M059J (cell line): ENCODE data around the gene SSTR3. TPM values are rescaled to one million over a fixed set of nuclear protein-coding genes. Genes with fewer than 3 reads are reported as not detected.
A peak's percentile ranks its signal among the peaks of the same experiment; 100 is the strongest.

Experiments used
- DNase-seq: peaks from one replicate; pipeline ENCODE4 v3.0.0-alpha.2; 2012; ENCODE audit warnings: low read depth
- total RNA-seq: library from RNA; depleted of rRNA; stranded (reverse); fragments of >200 nt; shearing (Covaris generic); gene quantifications from 2 replicates; pipeline ENCODE4 v1.2.3, GENCODE V29; 2014

SSTR3 gene
- total RNA-seq, 1 experiment from 2014 or later, result not detected

DNA sequence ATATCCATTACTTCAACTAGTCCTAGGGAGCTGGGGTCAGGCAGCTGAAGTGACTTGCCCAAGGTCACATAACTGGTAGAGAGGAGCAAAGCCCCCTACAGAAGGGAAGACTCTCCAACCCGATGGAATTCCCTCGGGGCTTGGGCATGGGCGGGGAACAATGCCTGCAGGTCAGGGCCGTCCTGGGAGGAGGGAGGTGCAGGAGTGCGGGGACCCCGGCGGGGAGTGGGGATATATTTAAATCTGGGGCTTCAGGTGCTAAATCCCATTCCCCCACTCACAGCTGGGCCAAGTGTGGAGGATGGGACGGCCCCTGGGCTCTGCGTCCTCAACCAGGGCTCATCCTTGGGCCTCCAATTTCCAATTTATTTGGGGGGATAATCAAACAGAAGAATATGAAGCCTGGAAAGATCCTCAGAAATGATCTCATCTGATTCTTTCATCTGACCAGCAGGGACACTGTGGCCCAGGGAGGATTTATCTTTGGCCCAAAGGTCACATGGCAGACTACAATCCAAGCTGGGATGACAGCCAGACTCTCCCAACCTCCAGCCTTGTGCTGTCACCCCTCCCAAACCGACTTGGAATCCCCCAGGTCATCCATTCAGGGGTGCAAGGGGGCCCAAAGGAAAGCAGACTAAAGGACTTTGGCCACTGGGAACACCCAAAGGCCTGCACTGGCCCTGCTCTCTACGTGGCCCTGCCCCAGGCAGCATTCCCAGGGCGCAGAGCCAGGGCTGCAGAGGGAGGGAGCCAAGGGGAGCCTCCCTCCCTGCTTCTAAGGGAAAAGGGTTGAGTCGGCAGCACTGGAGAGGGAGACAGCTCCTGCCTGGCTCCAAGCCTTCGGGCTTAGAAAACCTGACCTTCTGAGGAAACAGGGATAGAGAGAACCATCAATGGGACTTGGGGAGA is 15.5 kb downstream of the SSTR3 start:
- peak; percentile 94 for DNase-seq

DNA sequence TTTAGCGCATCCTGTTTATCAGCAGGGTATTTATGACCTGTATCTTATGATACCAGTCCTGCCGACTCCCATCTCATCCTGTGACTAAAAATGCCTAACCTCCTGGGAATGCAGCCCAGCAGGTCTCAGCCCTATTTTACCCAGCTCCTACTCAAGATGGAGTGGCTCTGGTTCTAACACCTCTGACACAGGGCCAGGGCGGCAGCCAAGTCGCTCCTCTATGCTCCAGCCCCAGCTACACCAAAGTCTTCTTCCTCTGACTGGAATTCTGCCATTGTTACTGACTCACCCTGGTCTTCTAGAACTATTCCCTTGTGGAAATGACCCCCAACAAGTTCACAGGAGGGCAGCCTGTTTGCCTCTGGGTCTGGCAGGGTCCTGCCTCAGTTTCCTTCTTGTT is 16.4 kb downstream of the SSTR3 start:
- peak; percentile 67 for DNase-seq

DNA sequence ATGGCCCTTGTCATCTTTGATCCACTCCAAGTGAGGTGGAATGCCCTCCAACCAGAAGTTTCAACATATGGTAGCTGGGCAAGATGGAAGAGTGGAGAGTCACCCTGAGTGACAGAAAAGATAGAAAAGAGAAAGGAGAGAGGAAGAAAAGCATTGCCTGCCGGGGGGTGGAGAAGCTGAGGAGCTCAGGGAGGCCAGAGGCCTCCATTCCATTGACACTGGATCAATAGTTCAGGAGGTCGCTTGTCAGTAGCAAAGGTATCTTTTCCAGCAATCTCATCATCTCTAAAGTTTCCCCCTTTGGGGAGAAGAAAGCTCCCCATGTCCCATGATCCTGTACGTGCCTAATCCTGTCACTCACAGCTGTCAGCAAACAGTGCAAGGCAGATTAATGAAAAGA is 17.5 kb downstream of the SSTR3 start:
- DNase-seq, result no peak

DNA sequence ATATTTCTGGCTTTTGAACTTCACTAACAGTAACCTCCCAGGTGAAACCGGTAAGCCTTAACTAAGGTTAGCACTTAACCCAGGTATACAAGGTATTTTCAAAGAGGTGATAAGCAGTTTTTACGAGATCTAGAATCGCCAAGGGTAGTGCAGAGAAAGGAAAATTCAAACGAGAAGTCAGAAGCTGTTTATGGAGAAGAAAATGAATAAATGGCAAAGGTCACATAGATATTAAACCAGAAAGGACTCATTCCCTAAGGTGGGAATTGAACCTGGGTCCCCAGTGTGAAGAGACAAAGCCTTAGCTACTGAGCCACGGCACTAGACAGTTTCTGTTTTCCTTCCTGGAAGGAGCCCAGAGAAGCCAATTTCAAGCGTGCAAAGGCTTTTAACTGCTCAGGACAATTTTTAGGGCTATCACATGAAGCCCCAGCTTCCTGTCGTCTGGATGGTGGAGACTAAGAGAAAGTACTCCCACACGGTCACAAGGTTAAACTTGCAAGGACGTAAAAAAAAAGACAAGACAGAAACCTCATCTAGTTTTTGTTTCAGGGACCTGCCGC is 18.6 kb downstream of the SSTR3 start:
- peak; percentile 32 for DNase-seq

DNA sequence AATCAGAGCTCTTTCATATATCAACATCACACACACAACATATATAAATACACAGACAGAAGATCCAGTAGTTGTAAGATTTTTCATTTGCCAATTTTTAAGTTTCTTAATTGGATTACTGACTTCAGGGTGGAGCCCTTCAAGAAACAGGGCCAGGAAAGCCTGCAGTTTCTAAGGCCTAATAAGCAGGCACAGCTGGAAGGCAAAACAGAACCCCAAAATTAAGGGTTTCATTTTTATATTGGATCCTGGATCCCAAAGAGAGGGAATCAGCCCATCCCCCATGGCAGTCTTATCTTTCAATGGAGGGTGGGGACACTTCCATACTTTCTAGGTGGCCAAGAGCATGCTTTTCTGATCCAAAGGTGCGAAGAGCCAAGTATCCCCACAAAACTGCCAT is 19.5 kb downstream of the SSTR3 start:
- no peak for DNase-seq

DNA sequence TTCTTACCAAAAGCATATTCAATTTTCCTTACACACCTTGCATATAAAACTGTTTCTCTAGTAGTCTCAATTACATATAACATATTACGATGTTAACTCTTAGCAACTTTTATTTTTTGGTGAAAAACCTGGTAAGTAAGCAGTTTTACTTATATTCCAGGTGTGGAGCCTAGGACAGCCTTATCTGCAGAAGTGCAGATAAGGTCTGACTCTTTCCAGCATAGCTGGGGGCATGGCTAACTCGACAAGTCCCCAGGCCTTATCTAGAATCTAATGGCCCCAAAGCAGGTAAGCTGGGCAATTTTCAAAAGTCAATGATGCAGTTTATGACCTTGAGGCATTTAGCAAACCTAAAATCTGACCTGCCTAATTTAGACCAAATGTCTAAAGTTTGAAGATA is 20.1 kb downstream of the SSTR3 start:
- DNase-seq, result no peak

DNA sequence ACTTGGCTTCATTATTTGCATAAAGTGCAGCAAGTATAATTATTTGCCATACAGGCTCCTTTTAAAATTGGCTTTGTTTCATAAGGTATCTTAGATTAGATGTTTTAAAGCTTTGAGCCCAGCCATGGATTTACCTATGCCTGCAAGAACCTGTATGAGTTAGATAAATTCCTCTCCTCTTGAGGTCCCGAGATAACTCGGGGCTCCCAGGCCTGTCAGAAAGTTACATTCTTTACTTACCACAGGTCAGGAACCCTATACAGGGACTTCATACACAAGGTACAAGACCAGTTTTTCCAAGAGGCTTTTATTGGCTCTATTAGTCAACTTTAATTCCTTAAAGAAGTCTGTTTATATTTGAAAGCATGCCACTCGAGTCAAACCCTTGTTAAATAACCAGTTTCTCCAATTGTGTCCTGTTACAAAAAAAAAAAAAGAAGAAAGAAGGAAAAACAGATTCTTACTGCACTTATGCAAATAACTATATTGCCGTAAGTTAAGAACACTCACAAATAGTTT is 22.0 kb downstream of the SSTR3 start:
- peak; percentile 78 for DNase-seq

DNA sequence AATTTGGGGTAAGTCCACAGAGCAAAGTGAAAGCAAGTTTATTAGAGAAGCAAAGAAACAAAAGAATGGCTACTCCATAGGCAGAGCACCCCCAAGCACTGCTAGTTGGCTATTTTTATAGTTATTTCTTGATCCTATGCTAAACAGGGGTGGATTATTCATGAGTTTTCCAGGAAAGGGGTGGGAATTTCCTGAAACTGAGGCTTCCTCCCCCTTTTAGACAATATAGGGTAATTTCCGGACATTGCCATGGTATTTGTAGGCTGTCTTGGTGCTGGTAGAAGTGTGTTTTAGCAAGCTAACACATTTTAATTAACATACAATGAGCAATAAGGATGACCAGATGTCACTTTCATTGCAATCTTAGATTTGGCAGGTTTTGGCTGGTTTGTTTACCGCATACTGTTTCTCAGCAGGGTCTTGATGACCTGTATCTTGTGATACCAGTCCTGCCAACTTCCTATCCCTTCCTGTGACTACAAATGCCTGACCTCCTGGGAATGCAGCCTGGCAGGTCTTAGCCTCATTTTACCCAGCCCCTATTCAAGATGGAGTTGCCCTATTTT is 23.3 kb downstream of the SSTR3 start:
- DNase-seq, result peak; percentile 52

DNA sequence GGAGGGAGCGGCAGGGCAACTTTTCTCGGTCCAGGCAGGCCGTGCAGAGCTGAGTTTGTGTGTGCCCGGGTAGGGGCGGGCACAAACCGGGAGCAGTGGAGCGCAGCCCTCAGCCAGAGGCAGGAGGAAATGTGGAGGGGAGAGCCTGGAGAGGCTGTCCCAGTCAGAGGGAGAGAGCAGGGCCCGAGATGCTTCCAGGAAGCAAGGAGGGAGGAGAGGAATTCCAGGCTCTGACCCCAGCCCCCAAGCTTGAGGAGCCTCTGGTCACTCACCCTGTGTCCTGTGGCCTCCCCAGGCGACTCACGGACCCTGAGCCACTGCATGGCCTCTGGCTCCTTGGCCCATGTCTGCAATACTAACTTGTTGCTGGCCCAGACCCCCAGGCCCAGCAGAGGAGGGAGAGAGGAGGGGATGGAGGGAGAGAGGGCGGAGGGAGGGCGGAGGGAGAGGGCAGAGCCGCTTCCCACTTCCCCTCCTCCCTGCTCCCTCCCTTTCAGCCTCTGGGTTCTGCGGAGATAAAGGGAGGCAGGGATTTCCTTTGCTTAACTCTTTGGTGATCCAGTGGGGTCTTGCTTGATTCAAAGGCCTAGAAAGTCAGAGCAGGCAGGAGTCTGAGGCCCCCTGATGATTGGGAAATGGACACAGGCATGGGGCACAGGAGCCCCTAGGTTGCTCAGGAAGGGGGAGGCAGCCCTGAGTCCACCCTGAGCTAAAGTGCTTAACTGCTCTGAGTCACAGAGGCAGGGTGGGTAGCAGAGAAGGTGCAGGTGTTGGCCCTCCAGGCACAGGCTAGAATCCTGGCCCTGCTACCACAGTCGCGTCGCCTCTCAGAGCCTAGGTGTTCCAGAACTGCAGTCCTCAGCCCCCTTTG is 24.2 kb downstream of the SSTR3 start, which contains the start of gene C1QTNF6:
Gene C1QTNF6, minus strand, starts transcription at position 357 of the 871 bp plus-strand sequence. Its CDS starts 34 bp downstream, at position 323.
- DNase-seq, result peak; percentile 77

DNA sequence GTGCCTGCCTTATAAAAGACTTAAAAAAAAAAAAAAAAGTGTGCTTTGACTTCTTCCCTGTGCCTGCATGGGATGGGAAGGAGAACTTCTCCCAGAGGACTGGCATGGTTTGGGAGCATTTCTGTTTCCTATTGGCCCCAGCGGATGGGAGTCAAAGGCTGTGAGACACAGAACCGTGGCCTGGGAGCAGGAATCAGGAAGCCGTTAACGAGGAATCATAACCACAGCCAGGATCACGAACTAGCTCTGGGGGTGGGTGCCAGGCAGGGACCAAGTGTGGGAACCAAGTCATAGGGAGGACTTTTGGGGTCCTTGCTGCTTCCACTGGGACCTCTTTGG is 24.8 kb downstream of the SSTR3 start:
- peak; percentile 76 for DNase-seq

DNA sequence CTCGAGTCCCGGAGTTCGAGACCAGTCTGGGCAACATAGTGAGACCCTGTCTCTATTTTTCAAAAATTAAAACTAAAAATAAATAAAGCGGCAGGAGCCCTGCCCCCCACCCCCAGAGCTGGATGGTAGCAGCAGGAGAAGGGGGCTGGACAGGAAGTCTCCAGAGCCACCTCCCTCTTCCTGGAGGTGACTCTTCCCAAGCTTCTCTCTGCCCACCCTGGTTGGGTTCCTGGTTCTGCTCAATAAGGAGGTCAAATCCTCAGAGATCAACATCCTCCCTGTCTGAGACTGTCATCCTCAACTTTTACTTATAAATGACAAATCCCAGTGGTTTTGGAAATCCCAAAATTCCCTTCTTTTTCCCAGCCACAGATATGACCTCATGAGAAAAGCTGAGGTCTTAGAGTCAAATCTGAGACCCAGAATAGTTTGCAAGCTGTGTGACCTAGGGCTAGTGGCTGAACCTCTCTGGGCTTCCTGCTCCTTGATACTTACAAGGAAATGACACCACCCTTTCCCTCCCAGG is 25.2 kb downstream of the SSTR3 start:
- peak; percentile 17 for DNase-seq

DNA sequence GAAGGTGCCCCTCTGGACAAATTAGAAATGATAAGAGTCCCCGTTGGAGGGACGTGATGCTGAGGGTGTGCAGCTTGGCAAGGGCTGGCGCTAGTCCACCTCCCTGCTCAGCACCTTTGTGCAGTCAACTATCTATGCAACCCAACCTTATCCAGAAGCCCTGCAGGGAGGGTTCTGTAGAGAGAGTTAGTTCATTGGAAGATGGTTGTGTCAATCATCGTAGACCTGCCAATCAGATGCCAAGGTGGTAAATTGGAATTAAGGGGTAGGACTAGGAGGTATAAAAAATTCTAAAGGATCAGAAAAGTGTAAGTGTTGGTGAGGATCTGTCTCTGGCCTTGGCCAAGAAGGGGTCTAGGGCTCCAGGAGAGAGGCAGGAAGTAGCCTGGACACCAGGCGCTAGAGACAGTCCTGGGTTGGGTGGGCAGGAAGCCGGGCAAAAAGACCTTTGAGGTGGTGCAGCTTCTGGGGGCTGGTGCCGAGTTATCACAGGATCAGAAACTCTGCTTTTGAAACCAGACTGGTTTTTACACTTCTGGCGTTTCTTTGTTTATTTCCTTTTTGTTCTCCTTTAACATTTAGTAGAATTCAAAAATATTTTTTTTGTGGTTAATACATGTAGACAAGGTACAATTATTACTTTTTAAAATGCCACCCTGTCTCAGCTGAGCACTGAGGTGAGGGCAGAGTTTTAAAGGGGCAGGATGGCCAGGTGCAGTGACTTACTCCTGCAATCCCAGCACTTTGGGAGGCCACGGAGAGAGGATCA is 25.9 kb downstream of the SSTR3 start:
- DNase-seq, result peak; percentile 54

DNA sequence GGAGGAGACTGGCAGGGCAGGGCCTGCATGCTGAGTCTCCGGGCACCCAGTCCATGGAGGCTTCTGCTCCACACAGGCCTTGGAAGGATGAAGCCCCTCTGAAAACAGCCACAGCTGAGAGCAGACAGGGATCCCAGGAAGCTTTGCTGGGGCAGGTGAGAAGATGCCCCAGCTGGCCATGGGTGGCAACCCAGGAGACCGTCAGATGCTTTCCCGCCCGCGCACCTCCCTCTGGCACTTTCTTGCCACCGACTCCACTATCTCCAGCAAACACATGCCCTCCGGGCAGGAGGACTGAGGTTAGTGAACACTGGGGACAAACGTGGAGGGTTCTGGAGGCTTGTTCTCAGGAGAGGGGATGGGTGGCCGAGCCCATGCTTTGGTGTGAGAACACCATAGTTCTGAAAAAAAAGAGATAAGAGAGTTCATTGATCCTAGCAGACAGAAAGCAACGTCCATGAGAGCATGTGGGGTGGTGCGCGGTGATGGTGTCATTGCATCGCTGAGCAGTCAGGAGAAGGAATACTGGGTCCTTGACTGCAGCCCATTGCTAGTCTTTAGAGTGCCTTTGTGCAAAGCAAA is 26.5 kb downstream of the SSTR3 start:
- DNase-seq, result no peak

DNA sequence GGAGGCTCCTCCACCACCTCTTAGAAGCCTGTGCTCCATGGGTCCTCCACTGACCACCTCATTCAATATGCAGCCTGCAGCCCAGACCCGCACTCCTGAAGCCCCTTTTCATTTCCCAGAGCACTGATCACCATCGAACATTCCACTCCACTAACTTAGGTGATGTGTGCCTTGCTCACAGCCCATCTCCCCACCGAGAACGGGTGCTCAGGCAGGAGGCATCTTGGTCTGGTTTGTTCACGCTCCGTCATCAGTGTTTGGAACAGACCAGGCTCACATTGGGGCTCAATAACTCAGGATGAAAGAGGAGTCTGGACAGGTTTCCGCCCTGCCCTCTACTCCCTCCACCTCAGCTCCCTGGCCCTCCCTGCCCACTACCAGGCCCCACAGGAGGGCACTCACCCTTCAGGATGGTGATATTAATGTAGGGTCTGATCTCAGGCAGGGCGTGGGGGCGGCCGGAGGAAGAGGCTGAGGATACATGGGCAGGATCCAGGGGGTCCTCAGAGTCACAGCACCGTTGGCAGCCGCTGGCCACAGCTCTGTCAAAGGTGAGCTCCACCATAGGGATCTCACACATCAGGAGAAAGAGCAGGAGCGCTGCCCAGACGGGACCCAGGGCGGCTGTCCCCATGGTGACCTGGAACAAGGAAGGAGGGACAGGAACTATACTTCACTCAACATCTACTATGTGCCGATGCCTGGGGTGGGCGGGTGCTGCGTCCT is 27.3 kb downstream of the SSTR3 start:
- no peak for DNase-seq

DNA sequence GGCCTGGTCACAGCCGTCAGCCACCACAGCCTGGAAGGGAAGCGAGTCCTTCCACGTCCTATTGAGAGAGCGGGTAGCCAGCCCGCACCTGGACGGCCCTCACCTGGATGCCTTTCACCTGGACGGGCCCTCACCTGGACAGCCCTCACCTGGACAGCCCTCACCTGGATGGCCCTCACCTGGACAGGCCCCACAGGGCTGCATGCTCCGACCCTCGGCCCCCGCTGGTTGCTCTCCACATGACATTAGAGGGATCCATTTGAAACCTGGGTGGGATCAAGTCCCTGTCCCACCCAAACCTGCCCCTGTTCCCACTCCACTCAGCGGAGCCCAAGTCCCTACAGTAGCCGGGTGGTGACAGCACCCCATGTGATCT is 27.9 kb downstream of the SSTR3 start:
- DNase-seq, result no peak

DNA sequence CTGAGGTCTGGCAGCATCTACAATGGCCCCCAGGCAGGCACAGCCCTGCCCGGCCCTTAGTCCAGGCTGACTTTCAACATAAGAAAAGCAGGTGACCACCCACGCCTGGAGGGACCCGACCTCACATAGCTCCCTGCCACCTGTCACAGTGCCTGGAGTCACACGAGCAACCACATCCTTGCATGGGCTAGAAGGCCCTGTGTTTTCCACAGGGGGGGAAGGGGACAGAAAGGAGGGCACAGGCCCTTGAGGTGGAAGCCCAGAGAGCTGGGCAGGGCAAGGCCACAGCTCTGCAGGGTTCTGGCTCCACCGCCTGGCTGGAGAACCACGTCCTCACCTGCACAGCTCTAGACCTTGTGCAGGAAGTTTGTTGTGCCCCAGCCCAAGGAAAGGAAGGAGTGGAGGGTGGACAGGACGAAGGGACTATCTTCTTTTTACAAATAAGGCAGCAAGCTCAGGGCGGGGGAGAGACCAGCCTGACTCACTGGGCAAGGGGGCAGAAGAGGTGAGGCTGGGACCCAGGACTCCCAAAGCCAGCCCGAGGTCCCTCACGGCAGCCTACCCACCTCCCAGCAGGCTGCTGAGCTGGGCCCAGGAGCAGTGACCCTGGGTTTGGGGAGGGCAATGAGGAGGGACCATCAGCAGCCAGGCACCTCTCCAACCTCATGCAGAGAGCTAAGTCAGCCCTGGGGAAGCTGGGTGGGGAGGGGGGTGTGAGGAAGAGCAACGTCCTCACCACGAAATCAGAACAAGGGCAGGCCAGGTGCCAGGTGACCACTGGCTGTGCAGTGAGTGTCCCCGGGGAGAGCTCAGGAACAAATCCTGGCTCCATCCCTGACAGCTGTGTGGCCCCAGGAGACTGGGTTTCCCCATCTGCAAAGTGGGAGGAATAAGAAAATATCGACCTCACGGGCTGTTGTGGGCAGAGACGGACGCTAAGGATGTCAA is 28.6 kb downstream of the SSTR3 start:
- no peak for DNase-seq

DNA sequence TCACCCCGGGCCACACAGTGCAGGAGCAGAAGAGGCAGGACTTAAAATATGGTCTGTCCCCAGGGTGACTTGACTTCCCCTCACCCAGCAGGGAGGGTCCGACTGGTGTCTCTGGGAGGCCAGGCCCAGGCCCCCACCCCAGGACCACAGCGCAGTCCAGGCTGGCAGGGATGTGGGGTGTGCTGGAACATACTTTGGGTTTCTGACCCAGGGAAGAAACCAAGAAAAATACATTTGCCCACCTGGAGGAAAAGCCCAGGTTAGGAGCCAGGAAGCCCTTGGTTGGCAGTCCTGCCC is 29.4 kb downstream of the SSTR3 start:
- no peak for DNase-seq

DNA sequence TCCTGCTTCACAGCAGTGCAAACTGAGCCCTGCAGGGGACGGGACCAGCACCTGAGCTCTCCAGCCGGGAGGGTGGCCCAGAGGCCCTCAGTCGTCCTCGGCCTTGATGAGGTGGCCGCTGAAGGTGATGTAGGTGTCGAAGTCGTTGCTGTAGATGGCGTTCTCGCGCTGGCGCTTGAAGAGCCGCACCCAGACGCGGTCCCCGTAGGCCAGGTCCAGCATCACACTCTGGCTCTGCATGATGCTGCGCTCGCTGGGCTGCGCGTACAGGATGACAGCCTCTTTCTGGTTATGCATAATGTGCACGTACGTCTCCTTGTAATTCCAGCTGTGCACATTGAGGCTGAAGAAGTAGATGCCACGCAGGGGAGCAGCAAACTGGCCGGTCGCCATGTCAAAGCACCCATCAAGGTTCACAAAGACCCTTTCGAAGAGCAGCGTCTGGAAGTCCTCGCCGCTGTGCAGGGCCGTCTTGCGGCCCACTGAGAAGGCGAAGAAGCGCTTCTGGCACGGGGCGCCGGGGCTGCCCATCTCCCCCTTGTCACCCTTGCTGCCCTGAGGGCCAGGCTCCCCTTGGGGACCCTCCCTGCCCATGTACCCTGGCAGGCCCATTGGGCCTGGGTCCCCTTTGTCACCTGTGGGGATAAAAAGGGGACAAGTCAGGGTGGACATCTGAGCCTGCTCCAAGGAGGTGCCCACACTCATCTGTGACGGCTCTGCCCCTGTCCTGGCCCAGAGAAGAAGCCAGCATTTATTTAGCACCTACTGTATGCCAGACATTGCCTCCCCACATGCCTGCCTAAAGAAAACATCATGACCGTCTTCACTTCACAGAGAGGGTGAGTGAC is 30.0 kb downstream of the SSTR3 start:
- no peak for DNase-seq
